Neural progenitor cell (in vitro differentiated cells): ENCODE measurements around the gene DEFB129. TPM values are rescaled to one million over a fixed set of nuclear protein-coding genes. Genes with fewer than 3 reads are reported as not detected.
"Not testable (repeated sequence)": the region's sequence is repeated elsewhere in the genome, so short reads cannot be mapped to it uniquely, and the experiment has no call there.

Source experiments
- DNase-seq: peaks from one replicate; pipeline ENCODE4 v3.0.0-alpha.2; 2016; ENCODE audit warnings: low spot score
- H2AFZ ChIP-seq: fragments of 200-600 bp; sonication (generic); replicated peaks from 2 replicates; pipeline ENCODE4 v1.6.1; 2016; ENCODE audit warnings: antibody characterized with exemption
- H3F3A ChIP-seq: fragments of 200-600 bp; sonication (generic); 2 replicates; pipeline ENCODE4 v1.6.1; 2016; ENCODE audit warnings: antibody characterized with exemption, low read depth
- H3K27ac ChIP-seq: fragments of 200-600 bp; sonication (generic); 2 replicates; pipeline ENCODE4 v1.5.1; 2016; ENCODE audit warnings: mild to moderate bottlenecking
- H3K27me3 ChIP-seq: fragments of 200-600 bp; sonication (generic); 2 replicates; pipeline ENCODE4 v1.6.1; 2016; ENCODE audit warnings: mild to moderate bottlenecking, moderate library complexity
- H3K36me3 ChIP-seq: fragments of 200-600 bp; sonication (generic); 2 replicates; pipeline ENCODE4 v1.5.1; 2016
- H3K4me1 ChIP-seq: fragments of 200-600 bp; sonication (generic); 2 replicates; pipeline ENCODE4 v1.6.1; 2016; ENCODE audit warnings: mixed run types
- H3K4me2 ChIP-seq: fragments of 200-600 bp; sonication (generic); 2 replicates; pipeline ENCODE4 v1.6.1; 2016
- H3K4me3 ChIP-seq: fragments of 200-600 bp; sonication (generic); 2 replicates; pipeline ENCODE4 v1.5.1; 2016
- H3K79me2 ChIP-seq: fragments of 200-600 bp; sonication (generic); 2 replicates; pipeline ENCODE4 v1.6.1; 2016; ENCODE audit warnings: low read depth
- H3K9ac ChIP-seq: fragments of 200-600 bp; sonication (generic); 2 replicates; pipeline ENCODE4 v1.6.1; 2016
- H3K9me3 ChIP-seq: fragments of 200-600 bp; sonication (generic); 2 replicates; pipeline ENCODE4 v1.5.1; 2016; ENCODE audit warnings: low read depth
- H4K20me1 ChIP-seq: fragments of 200-600 bp; sonication (generic); 2 replicates; pipeline ENCODE4 v1.6.1; 2016; ENCODE audit warnings: low read depth
- H3K27ac Mint-ChIP-seq: 3 replicates; pipeline ENCODE4 v1.8.0; 2021; ENCODE audit warnings: mixed read lengths
- H3K27me3 Mint-ChIP-seq: 2 replicates; pipeline ENCODE4 v1.8.0; 2022; ENCODE audit warnings: low read depth, mild to moderate bottlenecking, inconsistent platforms, moderate library complexity, mixed read lengths; ENCODE audit not compliant: insufficient read depth
- H3K36me3 Mint-ChIP-seq: 3 replicates; pipeline ENCODE4 v1.8.0; 2021; ENCODE audit warnings: mixed read lengths
- H3K4me1 Mint-ChIP-seq: 3 replicates; pipeline ENCODE4 v1.8.0; 2021; ENCODE audit warnings: mixed read lengths
- H3K4me3 Mint-ChIP-seq: 3 replicates; pipeline ENCODE4 v1.8.0; 2021; ENCODE audit warnings: mild to moderate bottlenecking, moderate library complexity, mixed read lengths
- H3K9me3 Mint-ChIP-seq: 3 replicates; pipeline ENCODE4 v1.8.0; 2020; ENCODE audit warnings: mixed read lengths
- EZH2 ChIP-seq: fragments of 200-600 bp; sonication (generic); IDR thresholded peaks from 2 replicates; pipeline ENCODE4 v1.6.1; 2017; ENCODE audit warnings: antibody characterized with exemption, mild to moderate bottlenecking, moderate library complexity
- EZH2phosphoT487 ChIP-seq: fragments of 200-600 bp; sonication (generic); IDR thresholded peaks from 2 replicates; pipeline ENCODE4 v1.6.1; 2017; ENCODE audit warnings: antibody characterized with exemption
- total RNA-seq: library from RNA; depleted of rRNA; stranded (reverse); fragments of >200 nt; gene quantifications from 2 replicates; pipeline ENCODE4 v1.2.3, GENCODE V29; 2015; ENCODE audit warnings: low replicate concordance
- TF ChIP-seq, protein P1 (sequence below): fragments of 200-600 bp; sonication (generic); IDR thresholded peaks from 2 replicates; pipeline ENCODE4 v1.5.1; 2017; ENCODE audit warnings: antibody characterized with exemption, mild to moderate bottlenecking

The DEFB129 gene
- total RNA-seq, 1 donor from 2014 or later, result not detected

DNA sequence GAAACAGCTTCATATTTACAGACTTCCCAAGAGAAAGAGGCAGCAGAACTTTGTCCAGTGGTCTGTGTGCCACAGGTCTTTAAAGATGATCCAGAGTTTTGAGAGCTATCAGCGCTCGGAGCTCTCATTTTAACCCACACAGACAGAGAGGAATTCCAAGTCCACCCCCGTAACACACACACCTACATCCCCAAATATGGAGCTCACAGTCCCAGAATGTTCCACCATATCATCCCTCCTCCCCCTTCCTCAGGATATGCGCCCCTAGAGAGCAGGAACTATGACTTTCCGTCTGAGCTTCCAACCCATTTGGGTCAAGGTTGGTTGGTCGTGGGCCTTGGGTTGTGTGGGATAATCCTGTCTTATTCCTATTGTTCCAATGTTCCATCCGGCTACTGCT, 37.4 kb upstream of the DEFB129 start, which contains the start of gene DEFB128:
DEFB128 (minus strand) TSS at position 101 of the 400 bp plus-strand sequence; CDS start at position 13, 88 bp downstream.
- no peak within 1 kb of the TSS for H3K4me2 ChIP-seq
- TF ChIP-seq EZH2, result no peak
- TF ChIP-seq EZH2phosphoT487, result no peak
- TF ChIP-seq, protein P1, sequence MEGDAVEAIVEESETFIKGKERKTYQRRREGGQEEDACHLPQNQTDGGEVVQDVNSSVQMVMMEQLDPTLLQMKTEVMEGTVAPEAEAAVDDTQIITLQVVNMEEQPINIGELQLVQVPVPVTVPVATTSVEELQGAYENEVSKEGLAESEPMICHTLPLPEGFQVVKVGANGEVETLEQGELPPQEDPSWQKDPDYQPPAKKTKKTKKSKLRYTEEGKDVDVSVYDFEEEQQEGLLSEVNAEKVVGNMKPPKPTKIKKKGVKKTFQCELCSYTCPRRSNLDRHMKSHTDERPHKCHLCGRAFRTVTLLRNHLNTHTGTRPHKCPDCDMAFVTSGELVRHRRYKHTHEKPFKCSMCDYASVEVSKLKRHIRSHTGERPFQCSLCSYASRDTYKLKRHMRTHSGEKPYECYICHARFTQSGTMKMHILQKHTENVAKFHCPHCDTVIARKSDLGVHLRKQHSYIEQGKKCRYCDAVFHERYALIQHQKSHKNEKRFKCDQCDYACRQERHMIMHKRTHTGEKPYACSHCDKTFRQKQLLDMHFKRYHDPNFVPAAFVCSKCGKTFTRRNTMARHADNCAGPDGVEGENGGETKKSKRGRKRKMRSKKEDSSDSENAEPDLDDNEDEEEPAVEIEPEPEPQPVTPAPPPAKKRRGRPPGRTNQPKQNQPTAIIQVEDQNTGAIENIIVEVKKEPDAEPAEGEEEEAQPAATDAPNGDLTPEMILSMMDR, result no peak
- H3K27me3 Mint-ChIP-seq, result peaks cover 9% of the 10 kb centered on the region
- no peak within 1 kb of the TSS for H3K4me3 Mint-ChIP-seq
- no peaks in the 10 kb centered on the region for H3K4me1 Mint-ChIP-seq
- H3K27me3 ChIP-seq, result peaks cover 21% of the 10 kb centered on the region
- no peaks in the 10 kb centered on the region for H3F3A ChIP-seq
- no peak within 1 kb of the TSS for H2AFZ ChIP-seq
- DNase-seq, result no peak
- no peaks in the 10 kb centered on the region for H3K9me3 ChIP-seq
- no peaks in the 10 kb centered on the region for H3K79me2 ChIP-seq
- H4K20me1 ChIP-seq, result no peaks in the 10 kb centered on the region
- H3K9me3 Mint-ChIP-seq, result peaks cover 11% of the 10 kb centered on the region
- no peaks in the 10 kb centered on the region for H3K36me3 ChIP-seq
- no peak within 1 kb of the TSS for H3K4me3 ChIP-seq
- no peak within 1 kb of the TSS for H3K9ac ChIP-seq
- no peaks in the 10 kb centered on the region for H3K36me3 Mint-ChIP-seq
- H3K27ac Mint-ChIP-seq, result no peak within 1 kb of the TSS
- H3K4me1 ChIP-seq, result no peaks in the 10 kb centered on the region
- H3K27ac ChIP-seq, result no peak within 1 kb of the TSS

- H3K4me1 Mint-ChIP-seq, result no peaks in the 10 kb centered on the region
- H3K4me3 ChIP-seq, result no peak overlapping the region
- H3K36me3 ChIP-seq, result no peaks in the 10 kb centered on the region
- H3K27ac Mint-ChIP-seq, result no peak overlapping the region
- no peaks in the 10 kb centered on the region for H3K36me3 Mint-ChIP-seq
- no peak for DNase-seq
- no peak overlapping the region for H3K4me2 ChIP-seq
- no peak overlapping the region for H3K27ac ChIP-seq
- no peak overlapping the region for H3K9ac ChIP-seq
- no peaks in the 10 kb centered on the region for H3K79me2 ChIP-seq
- no peaks in the 10 kb centered on the region for H3F3A ChIP-seq
- H4K20me1 ChIP-seq, result no peaks in the 10 kb centered on the region
- no peak overlapping the region for H3K4me3 Mint-ChIP-seq
- H2AFZ ChIP-seq, result no peak overlapping the region
- no peaks in the 10 kb centered on the region for H3K4me1 ChIP-seq
- TF ChIP-seq, protein P1, result no peak
- no peak for TF ChIP-seq EZH2
- no peak for TF ChIP-seq EZH2phosphoT487
- peaks cover 56% of the 10 kb centered on the region for H3K27me3 ChIP-seq
- H3K27me3 Mint-ChIP-seq, result peaks cover 9% of the 10 kb centered on the region
- no peaks in the 10 kb centered on the region for H3K9me3 Mint-ChIP-seq
- H3K9me3 ChIP-seq, result no peaks in the 10 kb centered on the region
Observed at GRCh38 chr20:198225-198624, 28.8 kb upstream of the DEFB129 start.

- H3K27ac ChIP-seq, result no peak overlapping the region
- Mint-ChIP-seq H3K9me3 (no peaks in the 10 kb centered on the region), H3K36me3 (no peaks in the 10 kb centered on the region), H3K27me3 (peaks cover 15% of the 10 kb centered on the region), H3K27ac (no peak overlapping the region), H3K4me3 (no peak overlapping the region), H3K4me1 (no peaks in the 10 kb centered on the region)
- DNase-seq, result no peak
- no peak overlapping the region for H3K4me2 ChIP-seq
- H3K36me3 ChIP-seq, result no peaks in the 10 kb centered on the region
- no peak overlapping the region for H2AFZ ChIP-seq
- H3K27me3 ChIP-seq, result peaks cover 69% of the 10 kb centered on the region
- H3K9me3 ChIP-seq, result no peaks in the 10 kb centered on the region
- TF ChIP-seq, protein P1, result no peak
- no peak for TF ChIP-seq EZH2phosphoT487
- no peak for TF ChIP-seq EZH2
- no peaks in the 10 kb centered on the region for H4K20me1 ChIP-seq
- no peaks in the 10 kb centered on the region for H3K79me2 ChIP-seq
- H3K9ac ChIP-seq, result no peak overlapping the region
- H3F3A ChIP-seq, result no peaks in the 10 kb centered on the region
- no peak overlapping the region for H3K4me3 ChIP-seq
- H3K4me1 ChIP-seq, result no peaks in the 10 kb centered on the region
Observed at GRCh38 chr20:199996-200395, 27.1 kb upstream of the DEFB129 start.

DNA sequence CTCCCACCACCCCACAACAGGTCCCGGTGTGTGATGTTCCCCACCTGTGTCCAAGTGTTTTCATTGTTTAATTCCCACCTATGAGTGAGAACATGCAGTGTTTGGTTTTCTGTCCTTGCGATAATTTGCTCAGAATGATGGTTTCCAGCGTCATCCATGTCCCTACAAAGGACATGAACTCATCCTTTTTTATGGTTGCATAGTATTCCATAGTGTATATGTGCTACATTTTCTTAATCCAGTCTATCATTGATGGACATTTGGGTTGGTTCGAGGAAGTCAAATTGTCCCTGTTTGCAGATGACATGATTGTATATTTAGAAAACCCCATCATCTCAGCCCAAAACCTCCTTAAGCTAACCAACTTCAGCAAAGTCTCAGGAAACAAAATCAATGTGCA, 23.4 kb upstream of the DEFB129 start:
- H3K4me1 ChIP-seq, H3F3A ChIP-seq, H2AFZ ChIP-seq, H3K36me3 Mint-ChIP-seq, H3K9me3 ChIP-seq, H3K4me3 ChIP-seq, H3K4me3 Mint-ChIP-seq, H3K79me2 ChIP-seq, H3K27ac ChIP-seq, H4K20me1 ChIP-seq, H3K27ac Mint-ChIP-seq, H3K9me3 Mint-ChIP-seq, H3K9ac ChIP-seq, DNase-seq, H3K4me1 Mint-ChIP-seq, H3K4me2 ChIP-seq, H3K36me3 ChIP-seq: not testable (repeated sequence)
- peaks cover 18% of the 10 kb centered on the region for H3K27me3 Mint-ChIP-seq
- H3K27me3 ChIP-seq, result peaks cover 85% of the 10 kb centered on the region
